Nucleus accumbens (tissue), 56 donors: ENCODE data around the gene VAV2.
A peak's percentile ranks its signal among the peaks of the same experiment; 100 is the strongest.

Experiments
- DNase-seq, 56 donors: peaks; one replicate each; lab custom pipeline; 2025; lab: John Stamatoyannopoulos, UW

Gene VAV2

GRCh38 chr9:133942206-133942975 is 49.7 kb downstream of the VAV2 start:
- no peak for DNase-seq

GRCh38 chr9:133939845-133940244 is 52.3 kb downstream of the VAV2 start:
- DNase-seq, result no peak

DNA sequence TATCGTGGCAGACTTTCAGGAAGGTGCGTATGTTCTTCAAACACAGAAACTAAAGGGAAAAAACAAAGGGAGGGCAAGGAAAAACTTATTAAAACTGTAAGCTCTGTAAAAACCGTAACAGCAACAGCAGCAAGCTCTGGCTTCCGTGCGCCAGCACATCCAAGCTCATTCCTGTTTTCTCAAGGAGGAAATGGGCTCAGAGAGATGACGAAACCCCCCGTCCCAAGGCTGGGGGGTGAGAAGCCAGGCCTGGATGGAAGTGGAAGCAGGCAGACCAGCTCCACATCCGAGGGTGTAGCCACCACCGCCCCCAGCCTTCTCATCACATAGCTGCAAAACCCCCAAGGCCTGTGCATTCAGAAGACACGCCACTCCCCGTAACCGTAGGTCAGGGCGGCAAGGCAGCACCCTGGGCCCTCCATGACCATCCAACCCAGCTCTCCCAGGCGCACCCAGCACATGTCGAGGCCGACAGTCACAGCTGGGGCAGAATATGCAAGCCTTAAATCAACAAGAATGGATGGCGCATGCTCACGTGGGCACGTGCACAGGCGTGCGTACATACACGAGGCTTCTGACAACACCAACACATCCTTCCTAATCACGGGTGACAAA is 52.8 kb downstream of the VAV2 start:
- DNase-seq, result no peak

- no peak for DNase-seq
Observed at GRCh38 chr9:133938753-133939152, 53.4 kb downstream of the VAV2 start.

DNA sequence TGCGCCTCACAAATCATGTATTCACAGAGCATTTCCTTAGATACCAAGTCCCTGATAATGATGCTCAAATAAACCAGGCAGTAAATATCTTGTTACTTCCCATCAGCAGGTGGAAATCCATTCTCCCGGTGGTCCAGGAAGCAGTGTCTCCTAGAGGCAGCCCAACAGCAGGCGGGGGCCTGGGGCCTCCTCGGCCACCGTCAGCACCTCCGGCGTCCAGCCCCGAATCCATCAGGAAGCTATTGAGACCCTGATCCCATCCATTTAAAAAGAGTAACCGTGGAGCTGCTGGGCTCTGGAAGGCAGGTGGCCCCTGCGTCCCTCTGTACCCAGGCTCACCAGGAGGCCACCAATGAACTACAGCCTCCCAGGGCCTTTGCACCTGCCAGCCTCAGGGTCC is 54.0 kb downstream of the VAV2 start:
- DNase-seq, result no peak

GRCh38 chr9:133937120-133937519 is 55.0 kb downstream of the VAV2 start:
- DNase-seq, result no peak

- DNase-seq, result peak in 9 of 56 donors; percentile 15 to 45 (median 24)
Observed at GRCh38 chr9:133935328-133936005, 56.7 kb downstream of the VAV2 start.

- peak in 11 of 56 donors; percentile 13 to 53 (median 29) for DNase-seq
Observed at GRCh38 chr9:133934482-133935232, 57.5 kb downstream of the VAV2 start.

- DNase-seq, result no peak
Observed at GRCh38 chr9:133933426-133934026, 58.6 kb downstream of the VAV2 start.

DNA sequence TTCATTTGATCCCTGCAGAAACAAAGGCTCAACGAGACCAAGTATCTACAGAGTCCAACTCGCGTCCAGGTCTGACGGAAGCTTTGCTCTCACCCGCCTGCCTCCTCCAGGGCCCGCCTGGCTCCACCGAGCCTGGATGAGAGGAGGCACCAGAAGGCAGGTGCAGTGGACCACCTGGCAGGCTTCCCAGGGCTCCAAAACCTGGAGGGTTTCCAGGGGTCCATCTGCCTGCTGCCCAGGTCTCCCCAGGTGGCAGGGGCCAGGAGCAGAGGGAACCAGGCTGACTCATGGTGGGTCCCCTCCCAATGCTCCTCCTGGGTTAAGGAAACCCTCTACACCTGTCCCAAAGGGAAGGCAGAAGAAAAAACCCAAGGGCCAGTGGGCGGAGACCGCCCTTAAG is 59.5 kb downstream of the VAV2 start:
- no peak for DNase-seq

DNA sequence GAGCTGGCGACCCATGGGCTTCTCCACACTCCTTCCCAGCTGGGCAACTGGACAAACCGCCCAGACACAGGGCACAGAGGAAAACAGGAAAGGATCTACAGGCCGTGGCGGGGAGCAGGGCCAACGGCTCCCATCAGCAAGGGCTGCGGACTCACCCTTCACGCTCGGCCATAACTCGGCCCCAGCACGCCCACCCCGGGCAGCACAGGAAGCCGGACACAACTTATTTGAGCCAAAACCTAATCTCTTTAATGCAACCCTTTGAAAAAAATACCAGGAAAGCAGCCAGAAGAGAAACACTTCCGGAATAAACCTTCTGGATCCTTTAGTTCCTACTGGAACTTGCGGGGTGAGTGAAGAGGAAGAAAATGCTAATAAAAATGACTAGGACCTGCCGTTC is 59.9 kb downstream of the VAV2 start:
- peak in 2 of 56 donors; percentile 10 to 20 for DNase-seq

GRCh38 chr9:133930682-133931485 is 61.2 kb downstream of the VAV2 start:
- DNase-seq, result no peak

GRCh38 chr9:133930046-133930681 is 62.0 kb downstream of the VAV2 start:
- no peak for DNase-seq

- DNase-seq, result no peak
Observed at GRCh38 chr9:133929599-133929998, 62.5 kb downstream of the VAV2 start.

GRCh38 chr9:133928248-133928764 is 63.8 kb downstream of the VAV2 start:
- DNase-seq, result peak in 14 of 56 donors; percentile 15 to 65 (median 32)

DNA sequence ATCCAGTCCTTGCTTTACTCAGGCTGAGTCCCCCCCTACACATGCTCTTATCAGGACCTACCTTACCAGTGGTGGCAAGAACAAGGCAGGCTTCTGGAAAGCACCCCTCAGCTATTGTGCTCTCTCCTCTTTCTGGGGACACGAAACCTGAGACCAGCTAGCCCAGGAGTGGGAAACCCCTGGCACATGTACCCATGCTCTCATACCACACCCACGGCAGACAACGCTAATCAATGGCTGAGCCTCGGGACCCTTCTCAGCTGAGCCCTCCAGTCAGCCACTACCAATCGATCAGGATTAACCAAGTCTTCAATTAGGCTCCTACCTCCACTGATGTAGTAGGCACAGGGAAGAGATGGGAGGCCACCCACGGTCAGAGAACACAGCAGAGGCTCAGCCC is 65.1 kb downstream of the VAV2 start:
- DNase-seq, result no peak

DNA sequence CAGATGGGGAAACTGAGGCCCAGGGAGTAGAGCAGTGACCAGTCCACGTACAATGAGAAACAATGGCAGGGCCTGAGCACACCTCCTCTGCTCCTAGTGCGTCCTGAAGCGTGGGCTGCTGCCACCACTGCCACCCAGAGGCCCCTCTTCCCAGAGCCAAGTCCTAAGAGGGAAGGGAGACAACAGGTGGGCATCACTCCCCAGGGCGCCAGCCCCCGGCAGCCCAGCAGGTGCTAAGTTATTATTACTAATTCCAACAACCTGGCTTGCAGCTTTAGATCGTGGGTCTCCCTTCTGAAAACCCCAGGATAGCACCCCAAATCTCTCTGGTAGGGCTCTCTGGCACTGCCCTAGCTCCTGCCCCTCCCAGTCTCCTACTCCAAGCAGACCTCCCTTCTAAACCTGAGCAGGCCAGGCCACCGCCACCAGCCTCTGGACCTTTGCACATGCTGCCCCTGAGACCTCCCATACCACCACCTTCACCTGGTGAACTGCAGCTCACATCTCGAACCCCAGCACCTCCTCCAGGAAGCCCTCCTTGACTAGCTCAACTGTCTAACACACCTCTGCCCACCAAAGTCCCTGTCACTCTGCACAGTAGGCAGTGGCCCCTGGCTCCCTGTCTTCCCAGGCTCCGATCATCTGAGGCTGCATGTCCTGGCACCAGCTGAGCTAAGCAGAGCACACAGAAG is 65.8 kb downstream of the VAV2 start:
- no peak for DNase-seq

DNA sequence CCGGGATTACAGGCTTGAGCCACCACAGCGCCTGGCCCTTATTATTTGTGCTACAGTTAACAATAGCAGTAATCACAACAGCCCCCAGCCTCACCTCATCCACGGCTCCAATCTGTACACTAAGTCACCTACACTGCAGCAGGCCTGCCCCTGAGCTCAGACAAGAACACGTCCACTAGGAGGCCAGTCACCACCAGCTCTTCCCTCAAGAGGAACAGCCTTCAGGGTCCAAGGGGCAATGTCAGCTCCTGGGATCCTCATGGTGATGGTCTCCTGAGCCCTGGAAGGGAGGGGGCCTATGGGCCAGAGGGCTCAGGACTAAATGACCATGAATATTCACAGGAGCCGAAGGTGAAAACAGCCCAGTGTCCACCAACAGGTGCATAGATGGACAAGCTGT is 67.7 kb downstream of the VAV2 start:
- DNase-seq, result no peak
